ENCODE measurements around the gene CCL28. TPM values are rescaled to one million over a fixed set of nuclear protein-coding genes. Genes with fewer than 3 reads are reported as not detected.

CCL28 gene
- total RNA-seq, 1 experiment from 2014 or later = not detected

- Histone ChIP-seq H3K56ac (ENCODE audit: insufficient read length, low read depth, low read length) (no peak overlapping the region), H2AK5ac (ENCODE audit: insufficient read length, low read length) (no peak overlapping the region), H2BK15ac (ENCODE audit: low read depth, low read length) (no peak overlapping the region), H3K4me1 (ENCODE audit: insufficient read depth, low read length) (no peaks in the 10 kb centered on the region; the same call in 1 of the 2 replicates), H3K27me3 (ENCODE audit: insufficient read depth, low read length) (no peaks in the 10 kb centered on the region), H4K8ac (replicated peaks; ENCODE audit: insufficient read length, low read depth, low read length) (no peak overlapping the region), H4K91ac (ENCODE audit: insufficient read length, low read depth, low read length) (no peak overlapping the region), H4K20me1 (ENCODE audit: control insufficient read depth, insufficient read depth, insufficient read length) (no peaks in the 10 kb centered on the region), H2BK20ac (ENCODE audit: low read depth, low read length, poor library complexity, severe bottlenecking) (no peak overlapping the region), H3K4me2 (ENCODE audit: insufficient read depth, insufficient read length, low read length) (no peak overlapping the region), H2AFZ (ENCODE audit: low read length) (no peak overlapping the region), H2BK120ac (ENCODE audit: low read depth, low read length, poor library complexity, severe bottlenecking) (no peak overlapping the region), H3K9ac (ENCODE audit: extremely low read depth, insufficient read length, low read length) (no peak overlapping the region), H3K23me2 (ENCODE audit: insufficient read length, low read depth, low read length, poor library complexity, severe bottlenecking) (no peaks in the 10 kb centered on the region), H3K18ac (ENCODE audit: insufficient read length, low read depth, low read length) (no peak overlapping the region), H4K5ac (ENCODE audit: insufficient read length, low read depth, low read length) (no peak overlapping the region), H3K27ac (ENCODE audit: insufficient read length, low read depth, low read length) (no peak overlapping the region), H3T11ph (ENCODE audit: low read length) (no peak overlapping the region), H3K4ac (ENCODE audit: low read depth, low read length) (no peak overlapping the region), H2BK12ac (ENCODE audit: insufficient read length, low read depth, low read length) (no peak overlapping the region), H3K79me1 (ENCODE audit: insufficient read depth, low read depth, low read length, poor library complexity, severe bottlenecking) (no peaks in the 10 kb centered on the region), H3K23ac (ENCODE audit: insufficient read length, low read depth, low read length) (no peak overlapping the region), H3K79me2 (ENCODE audit: insufficient read depth, low read length) (no peaks in the 10 kb centered on the region), H3K14ac (ENCODE audit: insufficient read depth, low read length) (no peak overlapping the region), H3K9me3 (ENCODE audit: control insufficient read depth, low read depth, low read length) (no peaks in the 10 kb centered on the region), H2BK5ac (ENCODE audit: insufficient read length, low read length) (no peak overlapping the region)
- Mint-ChIP-seq H3K4me1 (peaks cover 7 to 9% of the 10 kb centered on the region in 2 experiments; a peak in 3 of 4 replicates), H3K27ac (no peak overlapping the region), H3K9me3 (peaks cover 0 to 6% of the 10 kb centered on the region in 2 experiments; a peak in 4 of 5 replicates), H3K4me3 (no peak overlapping the region), H3K27me3 (ENCODE audit: low read depth) (no peaks in the 10 kb centered on the region), H3K36me3 (ENCODE audit: insufficient read depth in 1 of 3, low read depth in 3 of 3) (peaks cover 0 to 3% (median 1%) of the 10 kb centered on the region in 3 experiments; a peak in 2 of 7 replicates)
- no peak for TF ChIP-seq CTCF (conservative IDR thresholded peaks at IDR 0.05)
- no peak for DNase-seq
- no CpG with 5 or more reads among the region's 2 CpGs for WGBS (ENCODE audit: extremely low coverage, insufficient read length, low lambda C conversion rate)
Observed at GRCh38 chr5:43429706-43430105, 17.5 kb upstream of the CCL28 start.

Measured in H9 (cell line).